GM19324 (cell line): ENCODE data around the gene FRAT1.

ENCODE experiments used
- ATAC-seq: cut with Tn5 transposase; IDR thresholded peaks from one replicate; pipeline ENCODE4 v1.9.1; 2021; ENCODE audit warnings: mild to moderate bottlenecking, moderate library complexity; ENCODE audit not compliant: unreplicated experiment, low FRiP score

The FRAT1 gene

GRCh38 chr10:97362310-97363033 lies 43.4 kb downstream of the FRAT1 start:
- ATAC-seq, result no peak

DNA sequence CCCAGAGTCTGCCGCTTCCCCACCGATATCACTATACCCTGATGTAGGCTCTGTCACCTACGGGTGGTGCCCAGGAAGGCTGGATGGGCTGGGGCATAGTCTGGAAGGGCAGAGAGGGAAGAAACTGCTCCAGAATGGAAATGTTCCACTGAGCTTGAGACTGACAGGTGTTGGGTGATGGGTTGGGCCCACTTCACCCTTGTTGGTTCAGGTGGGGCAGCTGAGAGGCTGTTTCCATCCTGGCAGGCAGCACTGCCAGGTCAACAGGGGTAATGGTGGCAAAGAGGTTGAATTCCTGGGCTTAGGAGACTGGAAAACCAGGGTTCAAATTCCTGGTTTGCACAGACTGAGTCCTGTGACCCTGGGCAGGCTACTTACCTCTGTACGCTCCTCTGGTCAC lies 44.0 kb downstream of the FRAT1 start:
- no peak for ATAC-seq

DNA sequence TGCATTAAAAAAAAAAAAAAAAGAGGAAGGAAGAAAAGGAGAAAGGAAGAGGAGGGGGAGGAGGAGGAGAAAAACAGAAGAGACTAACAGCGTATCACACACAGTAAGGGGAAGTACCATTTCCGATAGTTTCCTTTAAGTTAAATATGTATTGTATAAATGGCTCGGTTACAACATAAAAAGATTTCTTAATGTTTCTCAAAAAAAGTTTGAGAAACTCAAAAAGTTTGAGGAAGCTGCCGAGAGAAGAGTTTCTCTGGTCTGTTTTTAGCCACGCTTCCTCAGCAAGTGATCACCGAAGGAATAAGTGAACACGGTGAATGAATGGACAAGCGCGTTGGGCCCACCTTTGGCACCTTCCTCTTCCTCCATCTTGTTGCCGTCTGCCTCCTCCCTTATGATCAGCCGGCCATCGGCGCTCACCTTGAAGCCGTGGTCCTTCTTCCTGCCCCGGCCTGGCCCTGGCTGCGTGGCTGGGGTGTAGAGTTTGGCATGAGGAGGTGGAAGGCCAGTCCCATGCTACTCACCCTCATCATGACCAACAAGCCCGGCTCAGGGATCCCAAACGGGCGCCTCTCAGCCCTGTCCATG lies 46.8 kb downstream of the FRAT1 start:
- no peak for ATAC-seq

- ATAC-seq, result no peak
Measured at GRCh38 chr10:97366572-97366971, 47.5 kb downstream of the FRAT1 start.

- no peak for ATAC-seq
Measured at GRCh38 chr10:97367126-97367649, 48.1 kb downstream of the FRAT1 start.
